Loucy (cell line): ENCODE data around the gene RNPEPL1.

Source experiments
- H2AFZ ChIP-seq: fragments of 200-600 bp; sonication (generic); 2 replicates; pipeline ENCODE4 v1.6.0; 2016; ENCODE audit warnings: antibody characterized with exemption, mild to moderate bottlenecking, low read length, moderate library complexity
- H3F3A ChIP-seq: fragments of 200-600 bp; 2 replicates; pipeline ENCODE4 v1.6.0; 2016; ENCODE audit warnings: antibody characterized with exemption, low read depth, mild to moderate bottlenecking
- H3K27me3 ChIP-seq: fragments of 200-600 bp; sonication (generic); 2 replicates; pipeline ENCODE4 v1.6.1; 2014; ENCODE audit warnings: low read length, mild to moderate bottlenecking; ENCODE audit not compliant: insufficient read depth, poor library complexity, severe bottlenecking
- H3K36me3 ChIP-seq: fragments of 200-600 bp; sonication (generic); 2 replicates; pipeline ENCODE4 v1.6.1; 2016; ENCODE audit warnings: low read length; ENCODE audit not compliant: insufficient read depth
- H3K4me1 ChIP-seq: fragments of 200-600 bp; sonication (generic); 2 replicates; pipeline ENCODE4 v1.5.1; 2014; ENCODE audit warnings: low read length, mild to moderate bottlenecking; ENCODE audit not compliant: insufficient read depth, poor library complexity, severe bottlenecking
- H3K4me2 ChIP-seq: fragments of 200-600 bp; sonication (generic); 2 replicates; pipeline ENCODE4 v1.6.0; 2014; ENCODE audit warnings: antibody characterized with exemption, low read length, low read depth, mild to moderate bottlenecking; ENCODE audit not compliant: poor library complexity, severe bottlenecking
- H3K4me3 ChIP-seq: fragments of 200-600 bp; sonication (generic); 2 replicates; pipeline ENCODE4 v1.5.1; 2014; ENCODE audit warnings: low read length, mild to moderate bottlenecking, mixed read lengths; ENCODE audit not compliant: poor library complexity, severe bottlenecking
- H3K79me2 ChIP-seq: fragments of 200-600 bp; sonication (generic); 2 replicates; pipeline ENCODE4 v1.6.1; 2014; ENCODE audit warnings: low read length; ENCODE audit not compliant: insufficient read depth
- H3K9ac ChIP-seq: fragments of 200-600 bp; sonication (generic); 2 replicates; pipeline ENCODE4 v1.6.0; 2014; ENCODE audit warnings: mild to moderate bottlenecking, low read depth, low read length, moderate library complexity; ENCODE audit not compliant: poor library complexity, severe bottlenecking
- H3K9me2 ChIP-seq: fragments of 200-600 bp; sonication (generic); replicated peaks from 2 replicates; pipeline ENCODE4 v1.6.1; 2016; ENCODE audit warnings: low read depth, low read length, mixed read lengths
- H3K9me3 ChIP-seq: fragments of 200-600 bp; sonication (generic); 2 replicates; pipeline ENCODE4 v1.6.1; 2014; ENCODE audit warnings: mild to moderate bottlenecking, antibody characterized with exemption, low read length, low read depth; ENCODE audit not compliant: insufficient read depth
- H4K20me1 ChIP-seq: fragments of 200-600 bp; sonication (generic); 2 replicates; pipeline ENCODE4 v1.6.0; 2014; ENCODE audit warnings: antibody characterized with exemption, low read length, mild to moderate bottlenecking; ENCODE audit not compliant: insufficient read depth, poor library complexity, severe bottlenecking
- EZH2phosphoT487 ChIP-seq: fragments of 200-600 bp; IDR thresholded peaks from 2 replicates; pipeline ENCODE4 v1.6.1; 2018; ENCODE audit warnings: antibody characterized with exemption, mild to moderate bottlenecking, moderate library complexity, borderline replicate concordance
- TF ChIP-seq, protein P1 (sequence below): fragments of 200-600 bp; sonication (generic); conservative IDR thresholded peaks from 2 replicates; pipeline ENCODE4 v1.5.1; 2014; ENCODE audit warnings: mild to moderate bottlenecking, antibody characterized with exemption, low read length

The RNPEPL1 gene

DNA sequence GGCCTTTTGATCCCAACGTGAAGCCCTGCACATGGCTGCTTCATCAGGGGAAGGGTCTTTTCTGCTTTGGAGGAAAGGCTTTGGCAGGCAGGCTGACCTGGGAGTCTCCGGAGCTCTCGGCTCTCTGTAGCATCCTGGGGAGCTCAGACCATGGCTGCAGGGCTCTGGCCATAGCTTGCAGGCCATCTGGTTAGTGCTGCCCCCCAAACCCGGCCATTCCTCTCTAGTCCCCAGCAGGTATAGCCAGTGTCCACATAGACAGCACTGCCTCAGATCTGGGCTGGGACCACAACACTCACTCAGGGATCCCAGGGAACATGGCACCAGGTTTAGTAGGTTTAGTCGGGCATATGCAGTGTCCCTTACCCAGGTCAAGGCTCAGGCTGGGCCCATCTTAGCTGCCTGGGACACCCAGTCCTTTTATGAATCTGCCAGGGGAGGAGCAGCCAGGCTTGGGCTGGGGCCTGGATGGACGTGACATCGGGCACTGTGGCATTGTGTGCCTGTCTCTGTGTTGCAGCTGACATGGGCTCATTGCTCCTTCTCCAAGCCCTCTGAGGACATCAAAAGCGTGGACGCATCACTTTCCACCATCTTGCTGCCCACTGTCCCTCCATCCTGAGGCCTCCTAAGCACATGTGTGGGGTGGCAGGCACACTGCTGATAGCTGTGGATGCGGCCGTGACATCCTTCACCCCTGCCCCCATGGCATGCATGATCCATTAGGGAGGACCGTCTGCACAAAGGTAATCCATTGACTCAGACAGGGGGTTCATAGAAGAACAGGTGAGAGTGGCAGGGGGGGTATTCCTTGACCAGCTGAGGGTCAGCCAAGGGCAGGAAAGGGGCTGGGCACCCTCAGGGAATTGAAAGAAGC, 37.8 kb downstream of the RNPEPL1 start:
- no peaks in the 10 kb centered on the region for H3K79me2 ChIP-seq
- H3K9ac ChIP-seq: no peak overlapping the region

DNA sequence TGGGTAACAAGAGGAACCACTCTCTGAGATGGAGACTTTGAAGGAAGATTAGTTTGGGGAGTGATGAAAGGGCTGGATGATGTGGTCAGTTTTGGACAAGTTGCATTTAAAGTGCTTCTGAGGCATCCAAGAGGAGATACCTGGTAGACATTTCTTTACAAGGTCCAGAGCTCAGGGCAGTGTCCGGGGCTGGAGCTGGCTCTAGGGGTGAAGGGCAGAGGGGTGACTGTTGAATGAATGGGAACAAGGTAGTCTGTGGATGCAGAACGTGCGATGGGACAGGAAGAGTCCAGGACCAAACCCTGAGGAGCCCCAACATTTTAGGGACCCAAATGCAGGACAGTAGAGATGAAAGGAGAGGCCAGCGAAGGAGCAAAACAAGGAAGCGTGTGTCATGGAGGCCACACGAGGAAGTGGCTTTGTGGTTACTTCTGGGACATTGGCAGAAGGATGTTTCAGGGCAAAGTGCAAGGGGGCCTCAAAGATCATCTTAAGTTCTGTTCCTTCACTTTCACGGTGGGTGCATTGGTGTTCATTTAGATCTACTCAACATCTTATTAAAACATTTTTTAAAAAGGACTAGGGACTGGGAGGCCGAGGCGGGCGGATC, 43.4 kb downstream of the RNPEPL1 start:
- no peak overlapping the region for H3K9ac ChIP-seq
- H3K4me1 ChIP-seq: peaks cover 18% of the 10 kb centered on the region
- no peaks in the 10 kb centered on the region for H4K20me1 ChIP-seq
- no peaks in the 10 kb centered on the region for H3K9me2 ChIP-seq
- H3K79me2 ChIP-seq: no peaks in the 10 kb centered on the region
- peak overlapping the region; percentile 11 for H3K4me3 ChIP-seq
- H3K36me3 ChIP-seq: no peaks in the 10 kb centered on the region
- H3K9me3 ChIP-seq: no peaks in the 10 kb centered on the region
- peak overlapping the region; percentile 44 for H3K4me2 ChIP-seq
- no peaks in the 10 kb centered on the region for H3K27me3 ChIP-seq
- no peaks in the 10 kb centered on the region for H3F3A ChIP-seq
- no peak overlapping the region for H2AFZ ChIP-seq
- TF ChIP-seq EZH2phosphoT487: no peak
- TF ChIP-seq, protein P1, sequence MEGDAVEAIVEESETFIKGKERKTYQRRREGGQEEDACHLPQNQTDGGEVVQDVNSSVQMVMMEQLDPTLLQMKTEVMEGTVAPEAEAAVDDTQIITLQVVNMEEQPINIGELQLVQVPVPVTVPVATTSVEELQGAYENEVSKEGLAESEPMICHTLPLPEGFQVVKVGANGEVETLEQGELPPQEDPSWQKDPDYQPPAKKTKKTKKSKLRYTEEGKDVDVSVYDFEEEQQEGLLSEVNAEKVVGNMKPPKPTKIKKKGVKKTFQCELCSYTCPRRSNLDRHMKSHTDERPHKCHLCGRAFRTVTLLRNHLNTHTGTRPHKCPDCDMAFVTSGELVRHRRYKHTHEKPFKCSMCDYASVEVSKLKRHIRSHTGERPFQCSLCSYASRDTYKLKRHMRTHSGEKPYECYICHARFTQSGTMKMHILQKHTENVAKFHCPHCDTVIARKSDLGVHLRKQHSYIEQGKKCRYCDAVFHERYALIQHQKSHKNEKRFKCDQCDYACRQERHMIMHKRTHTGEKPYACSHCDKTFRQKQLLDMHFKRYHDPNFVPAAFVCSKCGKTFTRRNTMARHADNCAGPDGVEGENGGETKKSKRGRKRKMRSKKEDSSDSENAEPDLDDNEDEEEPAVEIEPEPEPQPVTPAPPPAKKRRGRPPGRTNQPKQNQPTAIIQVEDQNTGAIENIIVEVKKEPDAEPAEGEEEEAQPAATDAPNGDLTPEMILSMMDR: no peak

More for the DNA sequence above, 37.8 kb downstream of the RNPEPL1 start:
- Histone ChIP-seq H3K9me3 (no peaks in the 10 kb centered on the region), H3K9me2 (no peaks in the 10 kb centered on the region), H3K4me1 (no peaks in the 10 kb centered on the region), H3K27me3 (no peaks in the 10 kb centered on the region), H3F3A (no peaks in the 10 kb centered on the region), H3K4me3 (no peak overlapping the region), H2AFZ (no peak overlapping the region), H3K4me2 (no peak overlapping the region), H4K20me1 (no peaks in the 10 kb centered on the region), H3K36me3 (no peaks in the 10 kb centered on the region)
- no peak for TF ChIP-seq EZH2phosphoT487
- TF ChIP-seq, protein P1: no peak

DNA sequence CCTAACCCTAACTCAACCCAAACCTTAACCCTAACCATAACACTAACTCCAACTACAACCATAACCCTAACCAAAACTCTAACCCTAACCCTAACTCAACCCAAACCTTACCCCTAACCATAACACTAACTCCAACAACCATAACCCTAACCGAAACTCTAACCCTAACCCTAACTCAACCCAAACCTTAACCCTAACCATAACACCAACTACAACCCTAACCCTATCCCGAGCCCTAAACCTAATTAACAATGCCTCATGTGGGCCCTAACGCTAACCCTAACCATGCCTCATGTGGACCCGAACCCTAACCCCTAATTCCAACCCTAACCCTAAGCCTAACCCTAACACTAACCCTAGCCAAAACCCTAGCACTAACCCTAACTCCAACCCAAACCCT, 45.5 kb downstream of the RNPEPL1 start:
- Histone ChIP-seq H3K79me2 (no peaks in the 10 kb centered on the region), H3K9me2 (no peaks in the 10 kb centered on the region), H3K27me3 (no peaks in the 10 kb centered on the region), H3K4me2 (no peak overlapping the region), H3K4me1 (peaks cover 18% of the 10 kb centered on the region), H3F3A (no peaks in the 10 kb centered on the region), H2AFZ (no peak overlapping the region), H3K9ac (no peak overlapping the region), H3K36me3 (no peaks in the 10 kb centered on the region), H4K20me1 (no peaks in the 10 kb centered on the region), H3K9me3 (peaks cover 9% of the 10 kb centered on the region; the same call in 1 of the 2 replicates), H3K4me3 (no peak overlapping the region)
- TF ChIP-seq, protein P1: no peak
- TF ChIP-seq EZH2phosphoT487: no peak
